GM21390 (cell line): ENCODE data around the gene TNS3.

Source experiments
- ATAC-seq: cut with Tn5 transposase; IDR thresholded peaks from one replicate; pipeline ENCODE4 v1.9.1; 2021; ENCODE audit not compliant: unreplicated experiment

The TNS3 gene

GRCh38 chr7:47335557-47336471, 246.1 kb downstream of the TNS3 start:
- no peak for ATAC-seq

DNA sequence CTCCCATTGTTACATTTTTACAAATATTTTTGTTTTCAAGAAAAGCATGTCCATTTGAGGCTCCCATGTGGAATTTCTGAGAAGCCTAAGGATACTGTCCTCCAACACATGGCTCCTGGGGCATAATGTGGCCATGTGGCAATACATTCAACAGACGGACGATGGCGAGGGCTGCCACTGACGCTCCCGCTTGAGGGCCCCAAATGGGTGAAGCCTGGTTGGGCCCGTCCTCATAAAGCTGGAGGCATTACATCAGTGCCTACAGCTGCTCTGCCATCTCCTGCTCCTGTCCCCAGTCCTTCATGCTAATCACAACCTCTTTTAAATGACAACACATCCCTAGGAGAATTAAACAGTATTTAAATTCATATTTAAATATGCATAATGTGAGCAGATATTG, 246.8 kb downstream of the TNS3 start:
- no peak for ATAC-seq

- no peak for ATAC-seq
Measured at GRCh38 chr7:47333959-47334358, 248.0 kb downstream of the TNS3 start.

- ATAC-seq = no peak
Measured at GRCh38 chr7:47333554-47333887, 248.4 kb downstream of the TNS3 start.

- no peak for ATAC-seq
Measured at GRCh38 chr7:47332681-47333553, 249.0 kb downstream of the TNS3 start.

GRCh38 chr7:47332213-47332612, 249.7 kb downstream of the TNS3 start:
- no peak for ATAC-seq

- ATAC-seq = no peak
Measured at GRCh38 chr7:47331179-47331565, 250.7 kb downstream of the TNS3 start.

DNA sequence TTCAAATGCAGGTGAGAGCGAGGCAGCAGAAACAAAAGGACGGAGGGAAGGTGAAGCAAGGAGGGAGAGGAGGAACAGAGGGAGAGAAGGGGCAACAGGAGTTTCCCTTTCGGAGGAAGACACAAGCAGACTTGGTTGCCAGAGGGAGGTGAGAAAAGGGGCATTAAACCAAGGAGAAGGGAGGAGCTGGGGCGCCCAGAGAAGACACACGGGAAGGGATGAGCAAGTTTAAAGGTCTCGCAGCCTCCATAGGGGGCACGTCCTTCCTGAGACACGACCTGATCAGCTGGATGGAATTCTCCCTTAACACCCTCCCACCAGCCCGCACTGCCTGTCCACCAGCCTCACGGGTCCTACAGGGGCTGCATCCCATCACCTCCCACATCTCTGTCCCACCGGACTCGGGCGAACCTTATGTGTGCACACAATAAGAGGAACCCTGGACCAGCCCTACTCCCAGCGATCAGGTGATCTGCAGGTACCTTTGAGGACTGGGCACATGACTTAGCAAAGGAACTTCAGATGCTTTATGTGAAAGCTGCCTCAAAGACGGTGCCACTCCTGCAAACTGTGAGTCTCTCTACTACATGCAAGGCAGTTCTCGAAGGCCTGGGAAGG, 251.2 kb downstream of the TNS3 start:
- ATAC-seq = no peak

- no peak for ATAC-seq
Measured at GRCh38 chr7:47330026-47330425, 251.9 kb downstream of the TNS3 start.

GRCh38 chr7:47329320-47329926, 252.5 kb downstream of the TNS3 start:
- no peak for ATAC-seq

- no peak for ATAC-seq
Measured at GRCh38 chr7:47328392-47329319, 253.3 kb downstream of the TNS3 start.

DNA sequence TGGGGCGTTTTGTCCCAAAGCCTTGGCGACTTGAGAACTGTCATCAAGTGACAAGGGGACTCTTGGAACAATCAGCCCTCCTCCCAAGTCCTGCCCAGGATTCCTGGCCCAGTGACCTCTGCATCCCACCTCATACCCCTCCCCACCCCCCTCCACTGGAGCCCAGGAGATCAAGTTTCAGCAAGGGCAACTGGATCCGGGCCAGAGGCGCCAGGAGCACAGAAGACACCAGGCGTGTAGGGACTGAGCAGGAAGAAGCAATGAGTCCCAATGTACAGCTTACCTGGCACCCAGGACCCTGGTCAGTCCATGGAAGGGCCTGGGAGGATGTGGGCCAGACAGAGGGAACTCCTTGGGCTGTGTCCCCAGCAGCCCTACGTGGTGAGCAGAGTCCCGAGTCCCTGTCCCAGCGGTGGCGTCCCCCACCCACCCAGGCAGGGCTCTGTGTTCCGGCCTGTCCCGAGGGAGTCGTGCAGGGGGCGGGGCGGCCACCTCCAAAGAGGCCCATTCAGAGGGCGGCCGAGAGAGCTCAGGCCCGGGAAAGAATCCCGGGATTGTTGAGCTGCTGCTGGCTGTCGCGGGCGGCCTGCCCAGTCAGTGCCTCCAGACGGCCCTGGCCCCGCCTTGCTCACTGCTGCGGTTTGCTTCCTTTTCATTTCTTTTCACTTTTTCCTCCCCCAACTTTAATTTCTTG, 254.1 kb downstream of the TNS3 start:
- ATAC-seq = no peak

- ATAC-seq = no peak
Measured at GRCh38 chr7:47327346-47327697, 254.6 kb downstream of the TNS3 start.

DNA sequence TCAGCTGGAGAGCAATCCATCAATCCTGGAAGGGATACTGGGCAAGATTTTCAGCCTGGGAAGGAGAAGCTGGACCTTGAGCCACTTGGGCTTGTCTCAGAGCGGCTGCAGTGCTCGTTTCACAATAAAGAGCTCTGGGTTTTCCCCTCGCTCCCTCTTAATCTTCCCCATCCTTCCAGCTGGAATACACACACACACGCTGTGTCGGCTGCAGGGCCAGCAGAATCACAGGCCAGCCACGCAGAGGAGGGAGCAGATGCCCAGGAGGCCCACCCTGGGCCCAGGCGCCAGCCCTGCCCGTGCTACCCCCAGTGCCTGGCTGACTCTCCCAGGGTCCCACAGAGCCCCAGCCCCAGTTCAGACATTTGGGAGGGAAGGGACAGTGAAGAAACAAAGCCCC, 255.1 kb downstream of the TNS3 start:
- no peak for ATAC-seq

- no peak for ATAC-seq
Measured at GRCh38 chr7:47326220-47326619, 255.7 kb downstream of the TNS3 start.

- no peak for ATAC-seq
Measured at GRCh38 chr7:47325337-47325736, 256.6 kb downstream of the TNS3 start.

GRCh38 chr7:47323904-47324303, 258.0 kb downstream of the TNS3 start:
- no peak for ATAC-seq

- ATAC-seq = no peak
Measured at GRCh38 chr7:47322731-47323130, 259.2 kb downstream of the TNS3 start.

GRCh38 chr7:47320296-47320695, 261.6 kb downstream of the TNS3 start:
- ATAC-seq = no peak
